WTC11 (cell line): Measurements from ENCODE around the gene ZNF3. TPM values are rescaled to one million over a fixed set of nuclear protein-coding genes. Genes with fewer than 3 reads are reported as not detected.
A peak's percentile ranks its signal among the peaks of the same experiment; 100 is the strongest.

Experiments used
- ATAC-seq: fragments of 200-7000 bp; cut with Tn5 transposase; 2 replicates; pipeline ENCODE4 v1.10.0; 2021; ENCODE audit warnings: mild to moderate bottlenecking, moderate library complexity
- CTCF ChIA-PET: fragments of 300-600 bp; sonication (Branson Sonifier 250); formaldehyde crosslinking; loops from one replicate; lab custom pipeline; 2021; ENCODE audit warnings: antibody characterized with exemption; lab: Charles Lee
- POLR2A ChIA-PET: fragments of 350-600 bp; sonication (Branson Sonifier 250); formaldehyde crosslinking; loops from one replicate; lab custom pipeline; 2021; ENCODE audit warnings: antibody characterized with exemption; lab: Charles Lee
- DNase-seq: peaks from one replicate; pipeline ENCODE4 v3.0.0; 2021; ENCODE audit warnings: low spot score
- H3K27ac Mint-ChIP-seq: 2 replicates; pipeline ENCODE4 v1.8.0; 2021; ENCODE audit warnings: mixed read lengths
- H3K27me3 Mint-ChIP-seq: 2 replicates; pipeline ENCODE4 v1.8.0; 2021; ENCODE audit warnings: low read depth, mild to moderate bottlenecking, moderate library complexity, mixed read lengths
- H3K36me3 Mint-ChIP-seq: 2 replicates; pipeline ENCODE4 v1.8.0; 2021; ENCODE audit warnings: mixed read lengths
- H3K4me1 Mint-ChIP-seq: 2 replicates; pipeline ENCODE4 v1.8.0; 2022; ENCODE audit warnings: mixed read lengths
- H3K4me3 Mint-ChIP-seq: 2 replicates; pipeline ENCODE4 v1.8.0; 2021; ENCODE audit warnings: mild to moderate bottlenecking, moderate library complexity, mixed read lengths
- H3K9me3 Mint-ChIP-seq: 2 replicates; pipeline ENCODE4 v1.8.0; 2021; ENCODE audit warnings: mixed read lengths
- CREB1 ChIP-seq: sonication (generic); formaldehyde crosslinking; IDR thresholded peaks from 2 replicates; pipeline ENCODE4 v1.8.0; 2023; ENCODE audit warnings: mild to moderate bottlenecking, missing genetic modification reagents
- CTCF ChIP-seq: fragments of 200-600 bp; IDR thresholded peaks from 2 replicates; pipeline ENCODE4 v1.8.0; 2022; ENCODE audit warnings: antibody characterized with exemption
- FOXJ3 ChIP-seq: sonication (generic); formaldehyde crosslinking; IDR thresholded peaks from 2 replicates; pipeline ENCODE4 v1.9.0; 2021; ENCODE audit warnings: missing genetic modification reagents, mild to moderate bottlenecking, borderline replicate concordance
- FOXP4 ChIP-seq: sonication (generic); formaldehyde crosslinking; IDR thresholded peaks from 2 replicates; pipeline ENCODE4 v1.8.0; 2022; ENCODE audit warnings: mild to moderate bottlenecking, missing genetic modification reagents
- HMGA2 ChIP-seq: fragments of 250-450 bp; sonication (Bioruptor Pico); IDR thresholded peaks from 2 replicates; pipeline ENCODE4 v1.4.0; 2021; ENCODE audit warnings: mild to moderate bottlenecking, moderate library complexity
- HMGXB4 ChIP-seq: sonication (generic); formaldehyde crosslinking; IDR thresholded peaks from 2 replicates; pipeline ENCODE4 v1.8.1; 2023; ENCODE audit warnings: mild to moderate bottlenecking, moderate library complexity, missing genetic modification reagents
- JUN ChIP-seq: sonication (generic); formaldehyde crosslinking; IDR thresholded peaks from 2 replicates; pipeline ENCODE4 v1.8.0; 2023; ENCODE audit warnings: mild to moderate bottlenecking, missing genetic modification reagents
- KAT7 ChIP-seq: sonication (generic); formaldehyde crosslinking; IDR thresholded peaks from 2 replicates; pipeline ENCODE4 v1.8.1; 2023; ENCODE audit warnings: missing genetic modification reagents, mild to moderate bottlenecking, borderline replicate concordance
- NFYB ChIP-seq: sonication (generic); formaldehyde crosslinking; conservative IDR thresholded peaks from 2 replicates; pipeline ENCODE4 v1.8.0; 2022; ENCODE audit warnings: low read depth, missing genetic modification reagents
- NR3C1 ChIP-seq: sonication (generic); formaldehyde crosslinking; conservative IDR thresholded peaks from 2 replicates; pipeline ENCODE4 v1.8.1; 2023; ENCODE audit warnings: low read depth, mild to moderate bottlenecking, missing genetic modification reagents
- SMAD4 ChIP-seq: sonication (generic); formaldehyde crosslinking; IDR thresholded peaks from 2 replicates; pipeline ENCODE4 v1.8.0; 2022; ENCODE audit warnings: mild to moderate bottlenecking, missing genetic modification reagents
- TEAD1 ChIP-seq: sonication (generic); formaldehyde crosslinking; IDR thresholded peaks from 2 replicates; pipeline ENCODE4 v1.8.0; 2022; ENCODE audit warnings: mild to moderate bottlenecking, missing genetic modification reagents
- ZBTB21 ChIP-seq: sonication (generic); formaldehyde crosslinking; IDR thresholded peaks from 2 replicates; pipeline ENCODE4 v1.8.1; 2023; ENCODE audit warnings: mild to moderate bottlenecking, missing genetic modification reagents, borderline replicate concordance
- ZNF121 ChIP-seq: sonication (generic); formaldehyde crosslinking; IDR thresholded peaks from 2 replicates; pipeline ENCODE4 v1.8.0; 2023; ENCODE audit warnings: missing genetic modification reagents
- ZNF232 ChIP-seq: sonication (generic); formaldehyde crosslinking; IDR thresholded peaks from 2 replicates; pipeline ENCODE4 v1.8.0; 2022; ENCODE audit warnings: mild to moderate bottlenecking, missing genetic modification reagents
- ZNF396 ChIP-seq: fragments of 250-450 bp; sonication (Bioruptor Pico); IDR thresholded peaks from 2 replicates; pipeline ENCODE4 v1.8.0; 2021; ENCODE audit warnings: mild to moderate bottlenecking, moderate library complexity, borderline replicate concordance
- ZNF423 ChIP-seq: fragments of 250-450 bp; sonication (Bioruptor Pico); IDR thresholded peaks from 2 replicates; pipeline ENCODE4 v2.1.2; 2022; ENCODE audit warnings: mild to moderate bottlenecking, moderate library complexity
- total RNA-seq: library from RNA; stranded (reverse); gene quantifications from 3 replicates; pipeline ENCODE4 v1.2.3, GENCODE V29; 2021
- TF ChIP-seq, protein P1 (sequence below): sonication (generic); formaldehyde crosslinking; IDR thresholded peaks from 2 replicates; pipeline ENCODE4 v1.8.0; 2022; ENCODE audit warnings: mild to moderate bottlenecking, missing genetic modification reagents
- TF ChIP-seq, protein P2 (sequence below): sonication (generic); formaldehyde crosslinking; IDR thresholded peaks from 2 replicates; pipeline ENCODE4 v1.8.1; 2023; ENCODE audit warnings: mild to moderate bottlenecking, missing genetic modification reagents, moderate library complexity
- TF ChIP-seq, protein P3 (sequence below): sonication (generic); formaldehyde crosslinking; IDR thresholded peaks from 2 replicates; pipeline ENCODE4 v1.8.0; 2023; ENCODE audit warnings: missing genetic modification reagents
- TF ChIP-seq, protein P4 (sequence below): fragments of 250-450 bp; sonication (Bioruptor Pico); conservative IDR thresholded peaks from 2 replicates; pipeline ENCODE4 v1.9.0; 2021; ENCODE audit warnings: mild to moderate bottlenecking
- TF ChIP-seq, protein P5 (sequence below): sonication (generic); formaldehyde crosslinking; IDR thresholded peaks from 2 replicates; pipeline ENCODE4 v1.8.0; 2022; ENCODE audit warnings: missing genetic modification reagents

The ZNF3 gene
- total RNA-seq, 1 experiment from 2014 or later: 48.3 TPM

- no peaks in the 10 kb centered on the region for H3K27me3 Mint-ChIP-seq
- CTCF ChIA-PET: interaction anchor here (1.6 kb wide), 1 partner anchor 11 kb away, joined by 8 read pairs; no protein-coding TSS in a partner anchor
- H3K4me3 Mint-ChIP-seq: peak within 1 kb of the TSS; percentile 98
- H3K9me3 Mint-ChIP-seq: no peaks in the 10 kb centered on the region
- POLR2A ChIA-PET: interaction anchor here (1.8 kb wide), 1 partner anchor 18 kb away, joined by 9 read pairs; the partner anchor contains the start of genes AP4M1 and MCM7
- DNase-seq: peak; percentile 97
- peak within 1 kb of the TSS; percentile 96 for H3K27ac Mint-ChIP-seq
- H3K36me3 Mint-ChIP-seq: peaks cover 2% of the 10 kb centered on the region; the same call in 1 of the 2 replicates
- ATAC-seq: peak; percentile 78
- H3K4me1 Mint-ChIP-seq: peaks cover 15% of the 10 kb centered on the region
- no peak for TF ChIP-seq NFYB (CRISPR knock-in tag)
- peak; percentile 67; the same call in 1 of the 2 replicates for TF ChIP-seq ZNF232 (CRISPR knock-in tag)
- TF ChIP-seq ZNF423: no peak
- TF ChIP-seq, protein P1, sequence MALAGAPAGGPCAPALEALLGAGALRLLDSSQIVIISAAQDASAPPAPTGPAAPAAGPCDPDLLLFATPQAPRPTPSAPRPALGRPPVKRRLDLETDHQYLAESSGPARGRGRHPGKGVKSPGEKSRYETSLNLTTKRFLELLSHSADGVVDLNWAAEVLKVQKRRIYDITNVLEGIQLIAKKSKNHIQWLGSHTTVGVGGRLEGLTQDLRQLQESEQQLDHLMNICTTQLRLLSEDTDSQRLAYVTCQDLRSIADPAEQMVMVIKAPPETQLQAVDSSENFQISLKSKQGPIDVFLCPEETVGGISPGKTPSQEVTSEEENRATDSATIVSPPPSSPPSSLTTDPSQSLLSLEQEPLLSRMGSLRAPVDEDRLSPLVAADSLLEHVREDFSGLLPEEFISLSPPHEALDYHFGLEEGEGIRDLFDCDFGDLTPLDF (CRISPR knock-in tag): no peak
- TF ChIP-seq, protein P2, sequence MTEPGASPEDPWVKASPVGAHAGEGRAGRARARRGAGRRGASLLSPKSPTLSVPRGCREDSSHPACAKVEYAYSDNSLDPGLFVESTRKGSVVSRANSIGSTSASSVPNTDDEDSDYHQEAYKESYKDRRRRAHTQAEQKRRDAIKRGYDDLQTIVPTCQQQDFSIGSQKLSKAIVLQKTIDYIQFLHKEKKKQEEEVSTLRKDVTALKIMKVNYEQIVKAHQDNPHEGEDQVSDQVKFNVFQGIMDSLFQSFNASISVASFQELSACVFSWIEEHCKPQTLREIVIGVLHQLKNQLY (CRISPR knock-in tag): no peak
- TF ChIP-seq, protein P3, sequence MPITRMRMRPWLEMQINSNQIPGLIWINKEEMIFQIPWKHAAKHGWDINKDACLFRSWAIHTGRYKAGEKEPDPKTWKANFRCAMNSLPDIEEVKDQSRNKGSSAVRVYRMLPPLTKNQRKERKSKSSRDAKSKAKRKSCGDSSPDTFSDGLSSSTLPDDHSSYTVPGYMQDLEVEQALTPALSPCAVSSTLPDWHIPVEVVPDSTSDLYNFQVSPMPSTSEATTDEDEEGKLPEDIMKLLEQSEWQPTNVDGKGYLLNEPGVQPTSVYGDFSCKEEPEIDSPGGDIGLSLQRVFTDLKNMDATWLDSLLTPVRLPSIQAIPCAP: no peak
- TF ChIP-seq FOXP4 (CRISPR knock-in tag): no peak
- TF ChIP-seq ZNF121 (CRISPR knock-in tag): no peak
- TF ChIP-seq, protein P4, sequence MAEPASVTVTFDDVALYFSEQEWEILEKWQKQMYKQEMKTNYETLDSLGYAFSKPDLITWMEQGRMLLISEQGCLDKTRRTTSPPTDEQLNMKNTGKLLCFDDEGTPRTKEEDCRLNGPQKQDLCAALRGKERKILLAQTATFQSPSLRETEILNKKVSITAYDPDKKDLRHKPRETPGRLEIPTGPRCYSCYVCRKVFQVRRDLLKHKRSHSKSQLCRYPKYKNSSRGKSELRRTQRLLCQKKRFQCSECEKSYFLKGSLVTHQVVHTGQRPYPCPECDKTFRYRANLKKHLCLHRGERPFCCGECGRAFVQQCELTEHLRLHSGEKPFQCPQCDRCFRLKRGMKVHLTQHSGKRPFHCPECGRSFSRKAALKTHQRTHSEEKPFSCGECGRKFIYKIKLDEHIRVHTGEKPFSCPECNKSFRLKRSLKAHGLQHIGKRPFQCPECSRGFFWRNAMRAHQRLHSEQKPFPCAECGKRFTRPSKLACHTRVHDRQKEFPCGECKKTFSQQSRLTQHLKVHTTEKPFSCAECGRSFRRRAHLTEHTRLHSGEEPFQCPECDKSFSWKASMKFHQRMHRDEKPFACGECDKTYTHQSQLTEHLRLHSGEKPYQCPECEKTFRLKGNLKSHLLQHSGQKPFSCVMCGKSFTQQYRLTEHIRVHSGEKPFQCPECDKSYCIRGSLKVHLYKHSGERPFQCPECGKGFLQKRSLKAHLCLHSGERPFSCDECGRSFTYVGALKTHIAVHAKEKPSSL (CRISPR knock-in tag): no peak
- no peak for TF ChIP-seq ZBTB21 (CRISPR knock-in tag)
- no peak for TF ChIP-seq KAT7 (CRISPR knock-in tag)
- no peak for TF ChIP-seq JUN (CRISPR knock-in tag)
- no peak for TF ChIP-seq FOXJ3 (CRISPR knock-in tag)
- TF ChIP-seq SMAD4 (CRISPR knock-in tag): no peak
- TF ChIP-seq, protein P5, sequence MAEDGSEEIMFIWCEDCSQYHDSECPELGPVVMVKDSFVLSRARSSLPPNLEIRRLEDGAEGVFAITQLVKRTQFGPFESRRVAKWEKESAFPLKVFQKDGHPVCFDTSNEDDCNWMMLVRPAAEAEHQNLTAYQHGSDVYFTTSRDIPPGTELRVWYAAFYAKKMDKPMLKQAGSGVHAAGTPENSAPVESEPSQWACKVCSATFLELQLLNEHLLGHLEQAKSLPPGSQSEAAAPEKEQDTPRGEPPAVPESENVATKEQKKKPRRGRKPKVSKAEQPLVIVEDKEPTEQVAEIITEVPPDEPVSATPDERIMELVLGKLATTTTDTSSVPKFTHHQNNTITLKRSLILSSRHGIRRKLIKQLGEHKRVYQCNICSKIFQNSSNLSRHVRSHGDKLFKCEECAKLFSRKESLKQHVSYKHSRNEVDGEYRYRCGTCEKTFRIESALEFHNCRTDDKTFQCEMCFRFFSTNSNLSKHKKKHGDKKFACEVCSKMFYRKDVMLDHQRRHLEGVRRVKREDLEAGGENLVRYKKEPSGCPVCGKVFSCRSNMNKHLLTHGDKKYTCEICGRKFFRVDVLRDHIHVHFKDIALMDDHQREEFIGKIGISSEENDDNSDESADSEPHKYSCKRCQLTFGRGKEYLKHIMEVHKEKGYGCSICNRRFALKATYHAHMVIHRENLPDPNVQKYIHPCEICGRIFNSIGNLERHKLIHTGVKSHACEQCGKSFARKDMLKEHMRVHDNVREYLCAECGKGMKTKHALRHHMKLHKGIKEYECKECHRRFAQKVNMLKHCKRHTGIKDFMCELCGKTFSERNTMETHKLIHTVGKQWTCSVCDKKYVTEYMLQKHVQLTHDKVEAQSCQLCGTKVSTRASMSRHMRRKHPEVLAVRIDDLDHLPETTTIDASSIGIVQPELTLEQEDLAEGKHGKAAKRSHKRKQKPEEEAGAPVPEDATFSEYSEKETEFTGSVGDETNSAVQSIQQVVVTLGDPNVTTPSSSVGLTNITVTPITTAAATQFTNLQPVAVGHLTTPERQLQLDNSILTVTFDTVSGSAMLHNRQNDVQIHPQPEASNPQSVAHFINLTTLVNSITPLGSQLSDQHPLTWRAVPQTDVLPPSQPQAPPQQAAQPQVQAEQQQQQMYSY (CRISPR knock-in tag): 0 out of 2 replicates have a peak, but pooled peaks have one; percentile 9
- TF ChIP-seq CREB1 (CRISPR knock-in tag): no peak
- no peak for TF ChIP-seq ZNF396 (CRISPR knock-in tag)
- TF ChIP-seq NR3C1 (CRISPR knock-in tag): no peak
- no peak for TF ChIP-seq HMGA2 (CRISPR knock-in tag)
- peak; percentile 68; the same call in 1 of the 2 replicates for TF ChIP-seq TEAD1
- peak; percentile 42; the same call in 1 of the 2 replicates for TF ChIP-seq HMGXB4
- TF ChIP-seq CTCF: no peak
Observed at GRCh38 chr7:100119072-100119969, 37.8 kb upstream of the ZNF3 start, which contains the start of the genes CNPY4 and TAF6. Gene CNPY4 (plus strand): TSS chr7:100119634. CDS start chr7:100119745, 111 bp downstream. Gene TAF6 (minus strand): TSS chr7:100119358. CDS start chr7:100114209, 5,149 bp downstream.
